Frontal cortex (tissue), 4 donors: Measurements from ENCODE around the gene LYSET. TPM values are rescaled to one million over a fixed set of nuclear protein-coding genes. Genes with fewer than 3 reads are reported as not detected.
A peak's percentile ranks its signal among the peaks of the same experiment; 100 is the strongest.
"Not testable (repeated sequence)": the region's sequence is repeated elsewhere in the genome, so short reads cannot be mapped to it uniquely, and the experiment has no call there.

Source experiments
- DNase-seq, 2 donors: peaks; one replicate each; pipeline ENCODE4 v3.0.0; 2012; ENCODE audit warnings: low spot score in 2 of 2
- FAIRE-seq: peaks from 2 replicates; lab custom pipeline; 2012; peaks lifted over from hg19 to GRCh38; lab: Jason Lieb, UNC
- total RNA-seq: library from RNA; depleted of rRNA; stranded (reverse); fragments of >200 nt; gene quantifications from one replicate; pipeline ENCODE4 v1.2.3, GENCODE V29; 2014
- donor health status: control.
- donor health status: control.
- donor health status: control.

Gene LYSET
- total RNA-seq, 1 donor from 2014 or later = 13.0 TPM

DNA sequence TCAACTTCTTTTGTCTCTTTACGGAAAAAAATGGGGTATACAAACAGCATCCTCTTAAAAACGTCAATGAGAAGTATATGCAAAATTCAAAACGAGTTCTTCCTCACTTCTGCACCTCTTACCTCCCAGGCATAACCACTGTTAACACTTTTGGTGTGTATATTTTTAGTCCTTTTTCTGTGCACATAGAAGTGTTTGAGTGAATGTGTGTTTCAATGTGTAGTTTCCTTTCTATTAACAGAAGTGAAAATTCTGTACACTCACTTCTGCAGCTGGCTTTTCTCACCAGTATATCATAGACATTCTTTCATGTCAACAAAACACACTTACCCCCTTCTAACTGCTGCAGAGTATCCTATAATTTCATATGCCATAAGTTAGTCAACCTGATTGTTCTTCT lies 27.3 kb downstream of the LYSET start:
- FAIRE-seq (no peak), DNase-seq (no peak)

DNA sequence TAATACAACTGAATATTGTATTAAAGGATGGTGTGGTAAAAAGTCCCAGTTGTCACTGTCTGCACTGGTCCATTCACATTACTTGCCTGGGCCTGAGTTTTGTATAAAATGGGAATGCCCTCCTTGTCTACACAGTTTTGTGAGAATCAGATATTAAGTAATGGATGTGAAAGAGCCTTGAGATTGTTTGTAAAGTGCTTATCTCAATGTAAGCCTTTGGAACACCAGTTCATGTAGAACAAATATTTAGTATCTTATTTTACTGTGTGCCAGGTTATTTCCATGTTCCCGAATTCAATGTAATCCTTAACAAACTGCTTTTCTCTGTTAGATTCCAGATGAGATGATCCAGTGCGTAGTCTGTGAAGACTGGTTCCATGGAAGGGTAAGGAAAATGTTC lies 29.5 kb downstream of the LYSET start:
- DNase-seq (no peak), FAIRE-seq (no peak)

DNA sequence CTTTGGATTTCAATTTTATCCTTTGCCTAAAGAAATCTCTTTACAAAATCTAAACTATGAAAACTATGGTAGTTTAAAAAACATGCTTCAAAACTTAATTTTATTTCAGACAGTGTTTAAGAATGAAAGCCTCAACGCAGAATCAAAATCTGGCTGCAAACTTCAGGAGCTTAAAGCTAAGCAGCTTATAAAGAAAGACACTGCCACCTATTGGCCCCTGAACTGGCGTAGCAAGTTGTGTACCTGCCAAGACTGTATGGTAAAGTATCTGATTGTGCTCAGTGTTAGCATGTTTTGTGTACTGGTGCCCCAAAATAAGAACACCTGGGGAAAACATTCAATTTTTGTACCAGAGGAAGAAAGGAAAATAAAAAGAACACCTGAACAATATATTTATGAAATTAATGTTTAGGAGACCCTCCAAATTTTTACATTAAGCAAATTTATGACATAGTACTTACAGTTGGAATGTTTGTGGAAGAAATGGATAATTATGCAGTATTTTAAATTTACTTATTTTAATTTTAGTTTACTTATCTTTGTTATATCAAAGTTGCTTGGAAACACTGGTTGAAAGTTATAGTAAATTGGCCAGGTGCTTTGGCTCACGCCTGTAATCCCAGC lies 34.1 kb downstream of the LYSET start:
- DNase-seq (no peak), FAIRE-seq (no peak)

DNA sequence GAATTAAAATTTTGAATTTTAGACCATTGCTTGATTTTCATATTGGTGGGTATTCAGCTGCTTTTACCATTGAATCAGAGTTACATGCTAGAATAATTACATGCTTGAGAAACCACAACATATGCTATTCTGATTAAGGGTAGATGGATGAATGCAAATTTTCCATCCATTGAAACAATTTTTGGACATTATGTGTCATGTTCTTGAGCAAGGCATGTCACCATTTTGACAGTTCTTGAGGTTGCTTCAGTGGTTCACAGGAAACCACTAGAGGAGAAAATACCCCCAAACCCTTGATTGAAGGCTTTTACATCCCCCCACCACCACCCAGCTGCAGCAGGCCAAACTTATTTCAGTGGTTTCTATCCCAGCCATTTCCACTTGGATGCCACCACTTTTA lies 35.4 kb downstream of the LYSET start:
- DNase-seq = no peak
- FAIRE-seq = no peak

DNA sequence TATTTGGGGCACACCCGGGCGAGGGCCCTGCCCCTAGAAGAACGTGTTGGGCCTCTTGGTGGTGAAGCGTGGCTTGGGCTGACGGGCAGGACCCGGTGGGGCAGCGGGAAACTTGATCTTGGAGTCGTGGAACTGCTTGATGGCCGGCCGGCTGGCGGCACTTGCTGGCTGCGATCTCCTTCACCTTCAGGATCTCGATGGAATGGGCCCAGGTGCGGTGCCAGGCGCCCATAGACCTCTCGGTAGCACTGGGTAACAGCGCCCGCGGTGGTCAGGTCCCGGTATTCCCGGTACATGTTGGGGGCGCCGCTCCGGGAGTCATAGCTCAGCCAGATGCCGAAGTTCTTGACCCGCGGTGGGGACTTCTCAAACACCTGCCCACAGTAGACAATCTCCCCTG lies 38.4 kb downstream of the LYSET start:
- DNase-seq = no peak

DNA sequence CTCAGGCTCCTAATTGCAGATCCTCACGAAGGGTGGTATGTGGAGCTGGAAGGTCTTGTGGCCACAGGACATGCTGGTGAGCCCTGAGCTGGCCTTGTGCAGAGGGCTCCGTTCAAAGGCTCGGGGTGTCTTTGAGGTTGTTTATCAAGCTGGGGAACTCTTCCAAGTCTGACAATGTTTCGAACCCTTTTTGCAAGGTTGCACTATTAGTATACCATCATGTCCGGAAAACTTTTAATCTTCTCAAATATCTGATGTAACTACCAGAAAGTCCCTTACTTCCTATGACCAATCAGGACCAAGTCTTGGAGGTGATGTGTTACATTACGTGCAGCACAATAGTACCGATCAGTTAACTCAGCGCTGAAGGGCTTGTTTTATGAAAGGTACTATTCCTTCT lies 43.4 kb downstream of the LYSET start:
- FAIRE-seq (no peak), DNase-seq (no peak)

More for the DNA sequence above, 38.4 kb downstream of the LYSET start:
- no peak for FAIRE-seq

DNA sequence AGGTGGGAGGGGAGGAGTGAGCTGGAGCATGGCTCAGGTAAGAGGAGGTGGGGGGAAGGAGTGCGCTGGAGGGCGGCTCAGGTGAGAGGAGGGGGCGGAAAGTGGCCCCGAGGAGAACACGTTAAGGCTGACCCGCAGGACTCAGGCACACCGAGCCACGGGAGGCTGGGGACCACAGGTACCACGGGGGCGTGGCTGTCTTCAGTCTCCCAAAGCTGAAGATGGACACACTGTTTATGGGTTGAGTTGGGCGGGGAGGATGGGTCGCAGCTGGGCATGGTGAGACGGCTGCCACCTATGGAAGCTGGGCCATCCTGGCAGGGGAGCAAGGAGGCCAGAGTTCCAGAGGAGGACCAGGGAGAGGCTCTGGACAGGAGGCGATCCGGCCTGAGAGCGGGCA lies 45.4 kb downstream of the LYSET start:
- DNase-seq = no peak
- FAIRE-seq = no peak

DNA sequence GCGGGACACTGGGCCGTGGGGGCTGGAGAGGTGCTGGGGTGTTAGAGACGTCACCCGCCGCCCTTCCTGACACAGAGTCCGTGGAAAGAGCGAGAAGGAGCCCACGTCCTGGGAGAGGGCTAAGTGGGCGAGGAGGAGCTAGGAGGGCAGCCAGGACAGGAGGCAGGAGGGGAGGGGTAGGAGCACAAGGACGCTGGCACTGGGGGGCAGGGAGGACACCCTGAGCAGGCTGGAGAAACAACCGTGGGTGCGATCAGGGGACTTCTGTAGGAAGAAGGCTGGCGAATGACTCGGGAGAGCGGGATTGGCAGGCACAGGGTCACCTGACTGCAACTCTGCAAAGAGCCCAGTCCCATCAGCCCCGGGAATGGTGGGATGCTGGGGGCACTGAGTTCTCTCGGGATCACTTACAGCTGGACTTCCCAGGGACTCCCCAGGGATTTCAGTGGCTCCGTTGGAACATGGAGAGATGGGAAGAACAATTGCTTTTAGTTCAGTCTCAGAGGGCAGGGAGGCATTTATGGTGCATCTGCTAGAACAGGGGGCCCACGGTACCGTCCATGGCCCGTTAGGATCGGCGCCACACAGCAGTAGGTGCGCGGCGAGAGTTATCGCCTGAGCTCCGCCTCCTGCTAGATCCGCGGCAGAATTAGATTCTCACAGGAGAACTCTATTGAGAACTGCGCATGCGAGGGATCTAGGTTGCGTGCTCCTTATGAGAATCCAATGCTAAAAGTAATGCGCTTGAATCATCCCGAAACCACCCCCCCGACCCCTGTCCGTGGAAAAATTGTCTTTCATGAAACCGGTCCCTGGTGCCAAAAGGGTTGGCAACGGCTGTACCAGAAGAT lies 46.2 kb downstream of the LYSET start:
- DNase-seq = peak in 1 of 2 donors; percentile 65
- FAIRE-seq = no peak

DNA sequence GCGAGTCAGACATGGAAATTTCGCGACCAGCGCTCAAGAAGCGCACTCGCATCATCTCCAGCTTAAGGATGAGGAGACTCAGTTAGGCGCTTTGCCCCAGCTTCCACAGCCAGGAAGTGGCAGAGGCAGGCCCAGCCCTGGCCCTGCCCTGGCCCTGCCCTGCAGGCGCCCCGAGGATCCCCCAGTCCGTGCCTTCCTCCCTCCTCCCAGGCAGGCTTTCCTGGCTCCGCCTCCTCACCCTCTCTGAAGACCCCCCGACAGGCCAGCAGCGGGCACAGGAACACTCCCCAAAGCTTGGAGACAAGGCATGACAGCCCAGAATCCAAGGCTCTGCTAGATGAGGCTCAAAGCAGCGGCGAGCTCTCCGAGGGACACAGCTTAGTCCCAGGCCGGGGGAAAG lies 47.0 kb downstream of the LYSET start:
- DNase-seq = no peak
- no peak for FAIRE-seq

DNA sequence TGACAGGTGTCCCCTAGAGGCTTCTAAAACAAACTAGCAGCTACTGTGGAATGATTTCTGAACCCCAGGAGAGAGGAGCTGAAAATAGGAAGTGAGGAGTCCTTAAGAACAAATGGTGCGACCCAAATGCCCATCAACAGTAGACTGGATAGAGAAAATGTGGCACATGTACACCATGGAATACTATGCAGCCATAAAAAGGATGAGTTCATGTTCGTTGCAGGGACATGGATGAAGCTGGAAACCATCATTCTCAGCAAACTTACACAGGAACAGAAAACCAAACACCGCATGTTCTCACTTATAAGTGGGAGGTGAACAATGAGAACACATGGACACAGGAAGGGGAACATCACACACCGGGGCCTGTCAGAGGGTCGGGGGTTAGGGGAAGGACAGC lies 48.0 kb downstream of the LYSET start:
- not testable (repeated sequence) for DNase-seq, FAIRE-seq

DNA sequence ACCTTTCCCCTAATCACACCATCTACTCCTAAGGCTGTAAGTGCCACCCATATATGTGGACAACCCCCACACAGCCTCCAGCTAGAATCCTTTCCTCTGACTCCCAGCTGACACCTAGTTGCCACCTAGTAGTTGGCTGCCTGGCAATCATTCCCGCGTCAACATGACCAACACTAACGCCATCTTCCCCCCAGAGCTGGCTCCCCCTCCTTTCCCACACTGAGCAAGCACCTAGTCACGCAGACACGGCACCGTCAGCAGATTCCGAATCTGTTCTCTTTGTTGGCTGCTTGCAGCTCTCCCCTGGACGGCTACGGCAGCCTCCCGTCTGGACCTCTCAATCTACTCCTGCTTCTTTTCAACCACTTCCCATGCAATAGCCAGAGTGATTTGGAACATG lies 49.7 kb downstream of the LYSET start:
- no peak for FAIRE-seq
- no peak for DNase-seq

Other genes with a start within 250 kb of the LYSET start
- 25.3 TPM for gene ITPK1, start 69.4 kb upstream of the LYSET start, total RNA-seq
- 80.7 TPM for gene MOAP1, start 420 bp upstream of the LYSET start, total RNA-seq
- 12.2 TPM for gene GON7, start 21.7 kb downstream of the LYSET start, total RNA-seq
- gene UBR7, start 21.9 kb downstream of the LYSET start, total RNA-seq = 40.8 TPM
- gene BTBD7, start 147.7 kb downstream of the LYSET start, total RNA-seq = 54.6 TPM
- gene COX8C, start 161.9 kb downstream of the LYSET start, total RNA-seq = not detected
- 43.6 TPM for gene UNC79, start 245.6 kb downstream of the LYSET start, total RNA-seq